ENCODE results near the gene ABCA3. TPM values are rescaled to one million over a fixed set of nuclear protein-coding genes. Genes with fewer than 3 reads are reported as not detected.

Gene ABCA3
- total and polyA plus RNA-seq, 2 donors (not counting 1 experiment from before 2014, with no cell fraction given), result 3.1 to 5.1 TPM

- Histone ChIP-seq H3K4me2 (replicated peaks; ENCODE audit: low read depth, low read length, poor library complexity, severe bottlenecking) (no peak overlapping the region), H2AFZ (ENCODE audit: insufficient read depth, low read depth, low read length, poor library complexity, severe bottlenecking) (no peak overlapping the region), H4K20me1 (ENCODE audit: control insufficient read depth, insufficient read depth, low read length, poor library complexity, severe bottlenecking) (no peaks in the 10 kb centered on the region), H3K9me3 (ENCODE audit: control extremely low read depth in 1 of 3, control insufficient read depth in 2 of 3, insufficient read depth in 1 of 3, low read length in 2 of 3) (no peaks in the 10 kb centered on the region), H3K9ac (ENCODE audit: low read length) (no peak overlapping the region), H3K4me1 (ENCODE audit: control insufficient read depth in 2 of 2, insufficient read depth in 2 of 2, low read length in 2 of 2) (no peaks in the 10 kb centered on the region), H3K4me3 (ENCODE audit: control extremely low read depth in 1 of 5, extremely low read depth in 1 of 5, insufficient read depth in 1 of 5, low read depth in 2 of 5, low read length in 4 of 5) (no peak overlapping the region), H3K27me3 (replicated peaks in 1 of 4; ENCODE audit: control extremely low read depth in 1 of 4, control insufficient read depth in 3 of 4, insufficient read depth in 4 of 4, low read length in 3 of 4) (no peaks in the 10 kb centered on the region), H3K36me3 (replicated peaks in 1 of 2; ENCODE audit: control extremely low read depth in 1 of 2, control insufficient read depth in 1 of 2, extremely low read depth in 1 of 2, insufficient read depth in 2 of 2, low read length in 1 of 2) (no peaks in the 10 kb centered on the region), H3K27ac (ENCODE audit: low read length in 2 of 2) (no peak overlapping the region), H3K79me2 (ENCODE audit: control insufficient read depth, insufficient read depth, low read length) (no peaks in the 10 kb centered on the region)
- 81% methylated on average over 4 of the region's 10 CpGs for whole genome bisulfite sequencing (ENCODE audit: insufficient coverage)
- no peak for DNase-seq
- H3K27me3 Mint-ChIP-seq, result no peaks in the 10 kb centered on the region
- POLR2A ChIA-PET, result no interaction called here
- no peak overlapping the region for H3K27ac Mint-ChIP-seq
- intact Hi-C loops (cut with micrococcal nuclease), result no loop called here
- H3K9me3 Mint-ChIP-seq (ENCODE audit: insufficient read depth), result no peaks in the 10 kb centered on the region
- H3K4me3 Mint-ChIP-seq, result no peak overlapping the region
- CTCF ChIA-PET, result no interaction called here
- ATAC-seq (ENCODE audit: low read depth), result no peak
- H3K4me1 Mint-ChIP-seq, result no peaks in the 10 kb centered on the region
- TF ChIP-seq EZH2 (IDR thresholded peaks at IDR 0.05; ENCODE audit: borderline replicate concordance, insufficient read depth, low read depth, low read length, poor library complexity, severe bottlenecking), result no peak
- TF ChIP-seq, protein P1, sequence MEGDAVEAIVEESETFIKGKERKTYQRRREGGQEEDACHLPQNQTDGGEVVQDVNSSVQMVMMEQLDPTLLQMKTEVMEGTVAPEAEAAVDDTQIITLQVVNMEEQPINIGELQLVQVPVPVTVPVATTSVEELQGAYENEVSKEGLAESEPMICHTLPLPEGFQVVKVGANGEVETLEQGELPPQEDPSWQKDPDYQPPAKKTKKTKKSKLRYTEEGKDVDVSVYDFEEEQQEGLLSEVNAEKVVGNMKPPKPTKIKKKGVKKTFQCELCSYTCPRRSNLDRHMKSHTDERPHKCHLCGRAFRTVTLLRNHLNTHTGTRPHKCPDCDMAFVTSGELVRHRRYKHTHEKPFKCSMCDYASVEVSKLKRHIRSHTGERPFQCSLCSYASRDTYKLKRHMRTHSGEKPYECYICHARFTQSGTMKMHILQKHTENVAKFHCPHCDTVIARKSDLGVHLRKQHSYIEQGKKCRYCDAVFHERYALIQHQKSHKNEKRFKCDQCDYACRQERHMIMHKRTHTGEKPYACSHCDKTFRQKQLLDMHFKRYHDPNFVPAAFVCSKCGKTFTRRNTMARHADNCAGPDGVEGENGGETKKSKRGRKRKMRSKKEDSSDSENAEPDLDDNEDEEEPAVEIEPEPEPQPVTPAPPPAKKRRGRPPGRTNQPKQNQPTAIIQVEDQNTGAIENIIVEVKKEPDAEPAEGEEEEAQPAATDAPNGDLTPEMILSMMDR (IDR thresholded peaks at IDR 0.05), result no peak
Measured at GRCh38 chr16:2299915-2300192, 40.7 kb downstream of the ABCA3 start.

GRCh38 chr16:2299121-2299914, 41.2 kb downstream of the ABCA3 start:
- TF ChIP-seq, protein P1 (IDR thresholded peaks at IDR 0.05), result no peak
- no peak for TF ChIP-seq EZH2 (IDR thresholded peaks at IDR 0.05; ENCODE audit: borderline replicate concordance, insufficient read depth, low read depth, low read length, poor library complexity, severe bottlenecking)
- Histone ChIP-seq H3K4me3 (ENCODE audit: control extremely low read depth in 1 of 5, extremely low read depth in 1 of 5, insufficient read depth in 1 of 5, low read depth in 2 of 5, low read length in 4 of 5) (no peak overlapping the region), H3K27me3 (replicated peaks in 1 of 4; ENCODE audit: control extremely low read depth in 1 of 4, control insufficient read depth in 3 of 4, insufficient read depth in 4 of 4, low read length in 3 of 4) (no peaks in the 10 kb centered on the region), H3K4me2 (replicated peaks; ENCODE audit: low read depth, low read length, poor library complexity, severe bottlenecking) (no peak overlapping the region), H3K79me2 (ENCODE audit: control insufficient read depth, insufficient read depth, low read length) (no peaks in the 10 kb centered on the region), H3K9ac (ENCODE audit: low read length) (no peak overlapping the region), H3K36me3 (replicated peaks in 1 of 2; ENCODE audit: control extremely low read depth in 1 of 2, control insufficient read depth in 1 of 2, extremely low read depth in 1 of 2, insufficient read depth in 2 of 2, low read length in 1 of 2) (no peaks in the 10 kb centered on the region), H2AFZ (ENCODE audit: insufficient read depth, low read depth, low read length, poor library complexity, severe bottlenecking) (no peak overlapping the region), H3K4me1 (ENCODE audit: control insufficient read depth in 2 of 2, insufficient read depth in 2 of 2, low read length in 2 of 2) (no peaks in the 10 kb centered on the region), H3K9me3 (ENCODE audit: control extremely low read depth in 1 of 3, control insufficient read depth in 2 of 3, insufficient read depth in 1 of 3, low read length in 2 of 3) (no peaks in the 10 kb centered on the region), H4K20me1 (ENCODE audit: control insufficient read depth, insufficient read depth, low read length, poor library complexity, severe bottlenecking) (no peaks in the 10 kb centered on the region), H3K27ac (ENCODE audit: low read length in 2 of 2) (no peak overlapping the region)
- H3K27me3 Mint-ChIP-seq, result no peaks in the 10 kb centered on the region
- H3K27ac Mint-ChIP-seq, result no peak overlapping the region
- ATAC-seq (ENCODE audit: low read depth) (no peak), DNase-seq (no peak)
- 91% methylated on average over 27 of the region's 31 CpGs for WGBS (ENCODE audit: insufficient coverage)
- ChIA-PET POLR2A (no interaction called here), CTCF (no interaction called here)
- no peaks in the 10 kb centered on the region for H3K4me1 Mint-ChIP-seq
- intact Hi-C loops (cut with micrococcal nuclease), result no loop called here
- no peak overlapping the region for H3K4me3 Mint-ChIP-seq
- no peaks in the 10 kb centered on the region for H3K9me3 Mint-ChIP-seq (ENCODE audit: insufficient read depth)

Data from B cell (primary cell).